Measurements from ENCODE around the gene FDX1.

Gene FDX1

DNA sequence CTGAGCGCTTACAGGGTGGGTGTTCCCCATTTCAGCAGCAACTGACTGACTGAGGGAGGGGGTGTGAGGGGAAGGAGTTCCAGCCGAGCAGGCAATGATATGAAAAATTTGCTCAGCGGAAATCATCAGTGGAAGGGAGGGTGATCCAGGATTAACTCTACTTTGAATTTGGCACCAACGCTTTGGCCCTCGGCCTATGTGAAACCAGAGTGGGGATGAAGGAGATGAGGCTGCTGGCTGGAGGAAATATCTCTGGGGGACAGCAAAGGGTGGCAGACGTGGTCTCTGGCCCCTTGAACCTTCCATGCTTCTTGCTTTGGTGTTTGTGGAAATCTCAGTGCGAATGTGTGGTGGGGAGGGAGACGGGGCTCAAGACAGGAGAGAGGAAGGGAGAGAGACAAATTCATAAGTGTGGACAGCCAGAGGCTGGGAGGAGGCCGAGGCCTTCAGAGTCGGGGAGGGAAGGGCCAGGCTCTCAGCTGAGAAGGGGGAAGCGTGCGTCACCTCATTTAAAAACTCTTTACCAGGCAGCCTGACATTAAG, 83.6 kb downstream of the FDX1 start:
- DNase-seq = no peak

DNA sequence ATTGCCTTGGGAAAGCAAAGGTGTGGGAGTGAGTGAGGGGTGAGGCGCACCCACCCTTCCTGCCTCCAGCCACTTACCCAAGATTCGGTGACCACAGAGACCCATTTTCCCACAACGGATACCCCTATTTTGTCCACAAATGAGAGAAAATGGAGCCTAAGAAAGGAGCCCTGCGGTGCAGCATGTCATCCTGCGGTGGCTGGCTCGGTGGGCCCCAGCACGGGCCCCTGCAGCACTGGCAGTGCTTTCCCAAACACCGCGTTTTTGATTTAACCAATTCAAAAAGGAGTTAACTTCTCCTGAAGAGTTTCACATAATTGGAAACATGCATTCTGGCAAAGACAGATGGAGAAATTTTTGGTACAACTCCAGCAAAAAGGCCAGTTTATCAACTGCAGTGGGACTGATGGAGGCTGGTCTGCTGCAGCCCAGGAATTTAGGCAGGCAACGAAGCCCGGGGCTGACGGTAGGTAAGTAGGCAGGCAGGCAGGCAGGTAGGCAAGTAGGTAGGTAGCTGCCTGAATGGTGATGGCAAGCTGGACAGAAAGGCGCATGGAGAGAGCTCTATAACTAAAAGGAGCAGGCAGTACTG, 84.2 kb downstream of the FDX1 start:
- no peak for DNase-seq

Measured in hippocampal formation (tissue), 2 donors.